HG03521 (cell line): ENCODE measurements around the gene PLEKHA3.
A peak's percentile ranks its signal among the peaks of the same experiment; 100 is the strongest.

ENCODE experiments used
- ATAC-seq: cut with Tn5 transposase; IDR thresholded peaks from one replicate; pipeline ENCODE4 v1.9.1; 2021; ENCODE audit warnings: mild to moderate bottlenecking, moderate library complexity; ENCODE audit not compliant: unreplicated experiment

PLEKHA3 gene

GRCh38 chr2:178478439-178479274, 1.6 kb upstream of the PLEKHA3 start, which contains the start of gene FKBP7:
TSS of gene FKBP7 (minus strand) at chr2:178478600. CDS start at chr2:178478499, 101 bp downstream.
- peak; percentile 54 for ATAC-seq

GRCh38 chr2:178479275-178479616, 1.0 kb upstream of the PLEKHA3 start:
- no peak for ATAC-seq

- no peak for ATAC-seq
Measured at GRCh38 chr2:178479758-178480226, 465 bp upstream of the PLEKHA3 start.

GRCh38 chr2:178482437-178482836, 2.2 kb downstream of the PLEKHA3 start:
- no peak for ATAC-seq

- ATAC-seq = no peak
Measured at GRCh38 chr2:178484245-178485041, 4.2 kb downstream of the PLEKHA3 start.

- ATAC-seq = no peak
Measured at GRCh38 chr2:178485356-178485755, 5.1 kb downstream of the PLEKHA3 start.

- no peak for ATAC-seq
Measured at GRCh38 chr2:178491612-178492011, 11.4 kb downstream of the PLEKHA3 start.

- ATAC-seq = no peak
Measured at GRCh38 chr2:178496049-178496448, 15.8 kb downstream of the PLEKHA3 start.

GRCh38 chr2:178498137-178498536, 17.9 kb downstream of the PLEKHA3 start:
- ATAC-seq = no peak

GRCh38 chr2:178499640-178500039, 19.4 kb downstream of the PLEKHA3 start:
- no peak for ATAC-seq

- ATAC-seq = no peak
Measured at GRCh38 chr2:178502751-178503150, 22.5 kb downstream of the PLEKHA3 start.

- ATAC-seq = no peak
Measured at GRCh38 chr2:178506101-178506500, 25.8 kb downstream of the PLEKHA3 start.

GRCh38 chr2:178506524-178506923, 26.3 kb downstream of the PLEKHA3 start:
- ATAC-seq = no peak

- no peak for ATAC-seq
Measured at GRCh38 chr2:178506949-178507348, 26.7 kb downstream of the PLEKHA3 start.

- ATAC-seq = no peak
Measured at GRCh38 chr2:178508646-178509045, 28.4 kb downstream of the PLEKHA3 start.

- ATAC-seq = no peak
Measured at GRCh38 chr2:178510384-178510783, 30.1 kb downstream of the PLEKHA3 start.

GRCh38 chr2:178512484-178512883, 32.2 kb downstream of the PLEKHA3 start:
- ATAC-seq = no peak

- no peak for ATAC-seq
Measured at GRCh38 chr2:178513876-178514275, 33.6 kb downstream of the PLEKHA3 start.

GRCh38 chr2:178514664-178515063, 34.4 kb downstream of the PLEKHA3 start:
- no peak for ATAC-seq

GRCh38 chr2:178517496-178517895, 37.2 kb downstream of the PLEKHA3 start:
- no peak for ATAC-seq

GRCh38 chr2:178521304-178522150, 41.3 kb downstream of the PLEKHA3 start:
- ATAC-seq = no peak
